ENCODE results near the gene MESP2.
"Not testable (repeated sequence)": the region's sequence is repeated elsewhere in the genome, so short reads cannot be mapped to it uniquely, and the experiment has no call there.

MESP2 gene

DNA sequence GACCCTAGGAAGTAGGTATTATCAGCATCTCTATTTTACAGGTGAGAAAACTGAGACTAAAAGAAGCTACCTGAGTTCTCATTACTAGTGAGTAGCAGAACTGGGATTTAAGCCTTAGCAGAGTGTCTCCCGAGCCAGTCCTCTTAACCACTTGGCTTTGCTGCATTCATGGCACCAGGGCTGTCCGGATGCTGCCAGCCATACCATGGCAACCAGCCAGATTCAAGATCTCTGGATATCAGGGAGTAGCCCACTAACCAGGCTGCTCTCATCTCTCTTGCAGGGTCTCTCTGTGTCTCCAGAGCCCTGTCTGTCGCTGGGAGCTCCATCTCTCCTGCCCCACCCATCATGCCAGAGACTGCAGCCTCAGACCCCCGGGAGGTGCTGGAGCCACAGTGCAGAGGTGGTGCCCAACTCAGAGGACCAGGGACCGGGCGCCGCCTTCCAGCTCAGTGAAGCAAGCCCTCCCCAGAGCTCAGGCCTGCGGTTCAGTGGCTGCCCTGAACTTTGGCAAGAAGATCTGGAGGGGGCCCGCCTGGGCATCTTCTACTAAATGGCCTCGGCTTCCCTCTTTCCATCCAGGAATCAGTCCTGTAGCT is 1.7 kb downstream of the MESP2 start:
- in situ Hi-C loops (cut with HindIII; ENCODE audit: low sequenced_read_pairs), result no loop called here

DNA sequence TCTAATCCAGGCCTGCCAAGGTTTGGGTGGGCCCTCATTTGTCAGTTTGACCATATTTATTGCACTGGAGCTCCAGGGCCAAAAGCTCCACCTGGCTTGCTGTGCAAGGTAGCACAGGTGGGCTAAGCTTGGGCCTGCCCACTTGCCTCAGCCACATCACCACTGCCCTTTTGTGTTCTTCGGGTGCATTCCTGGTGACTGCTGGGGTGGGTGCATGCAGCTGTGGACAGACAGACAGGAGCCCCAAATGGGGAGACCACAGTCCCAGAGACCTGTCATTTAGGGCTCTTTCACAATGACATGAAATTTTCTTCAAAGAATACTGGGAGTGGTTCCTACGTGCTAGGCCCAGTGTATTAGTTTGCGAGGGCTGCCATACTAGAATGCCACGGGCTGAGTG is 2.7 kb downstream of the MESP2 start:
- in situ Hi-C loops (cut with HindIII; ENCODE audit: low sequenced_read_pairs), result no loop called here

DNA sequence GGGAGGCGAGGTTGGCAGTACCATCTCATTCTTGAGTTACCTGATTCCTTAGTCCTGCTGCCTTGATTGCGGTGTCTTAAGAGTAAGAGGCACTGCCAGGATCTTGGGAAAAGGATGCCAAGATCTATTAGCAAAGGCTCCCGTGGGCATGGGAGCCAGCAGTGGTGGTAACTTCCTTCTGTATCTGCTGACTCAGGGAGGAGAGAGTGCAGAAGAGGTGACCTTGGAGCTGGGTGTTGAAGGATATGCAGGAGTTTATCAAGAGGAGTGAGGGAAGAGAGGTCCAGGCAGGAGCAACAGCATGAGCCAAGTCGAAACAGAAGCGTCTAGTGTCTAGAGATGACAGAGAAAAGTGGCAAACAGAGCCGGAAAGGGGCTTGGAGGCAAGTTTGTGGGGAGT is 4.5 kb downstream of the MESP2 start:
- in situ Hi-C loops (cut with HindIII; ENCODE audit: low sequenced_read_pairs), result no loop called here

DNA sequence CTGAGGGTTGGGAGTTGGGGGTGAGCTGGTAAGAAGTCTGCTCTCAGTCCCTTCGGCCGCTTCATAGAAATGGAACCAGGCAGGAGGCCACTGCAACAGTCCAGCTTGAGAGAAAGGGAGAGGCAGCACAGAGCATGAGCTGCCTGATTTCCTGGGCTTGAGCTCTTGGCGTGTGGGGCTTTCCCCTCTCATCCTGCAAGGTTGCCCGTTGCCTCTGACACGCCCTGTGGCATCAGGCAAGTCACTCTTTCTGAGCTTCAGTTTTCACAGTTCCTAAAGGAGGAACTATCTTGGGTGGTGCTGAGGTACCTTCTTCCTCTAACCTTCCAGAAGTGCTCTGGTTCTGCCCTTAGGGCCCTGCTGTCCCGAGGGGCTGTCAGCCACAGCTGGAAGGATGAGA is 4.9 kb downstream of the MESP2 start:
- in situ Hi-C loops (cut with HindIII; ENCODE audit: low sequenced_read_pairs), result no loop called here

DNA sequence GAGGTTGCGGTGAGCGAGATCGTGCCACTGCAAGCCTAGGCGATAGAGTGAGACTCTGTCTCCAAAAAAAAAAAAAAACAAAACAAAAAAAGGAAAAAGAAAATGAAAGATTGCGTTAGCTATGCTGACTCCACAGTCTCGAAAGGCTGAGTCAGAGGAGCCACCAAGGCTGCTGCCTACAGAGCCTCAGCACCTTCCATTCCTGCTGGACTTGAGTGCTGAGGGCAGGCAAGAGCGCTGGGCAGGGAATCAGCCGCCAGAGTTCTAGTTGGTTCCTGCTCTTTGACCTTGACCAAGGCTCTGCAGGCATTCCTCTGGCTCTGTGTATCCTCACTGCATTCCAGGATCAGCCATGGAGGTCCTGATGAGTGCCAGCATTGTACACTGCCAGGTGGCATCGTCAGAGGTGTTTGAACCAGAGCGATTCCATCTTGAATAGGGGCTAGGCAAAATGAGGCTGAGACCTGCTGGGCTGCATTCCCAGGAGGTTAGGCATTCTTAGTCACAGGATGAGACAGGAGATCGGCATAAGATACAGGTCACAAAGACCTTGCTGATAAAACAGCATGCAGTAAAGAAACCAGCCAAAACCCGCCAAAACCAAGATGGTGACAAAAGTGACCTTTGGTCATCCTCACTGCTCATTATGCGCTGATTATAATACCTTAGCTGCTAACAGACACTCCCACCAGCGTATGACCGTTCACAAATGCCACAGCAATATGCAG is 5.9 kb downstream of the MESP2 start:
- in situ Hi-C loops (cut with HindIII; ENCODE audit: low sequenced_read_pairs), result no loop called here

DNA sequence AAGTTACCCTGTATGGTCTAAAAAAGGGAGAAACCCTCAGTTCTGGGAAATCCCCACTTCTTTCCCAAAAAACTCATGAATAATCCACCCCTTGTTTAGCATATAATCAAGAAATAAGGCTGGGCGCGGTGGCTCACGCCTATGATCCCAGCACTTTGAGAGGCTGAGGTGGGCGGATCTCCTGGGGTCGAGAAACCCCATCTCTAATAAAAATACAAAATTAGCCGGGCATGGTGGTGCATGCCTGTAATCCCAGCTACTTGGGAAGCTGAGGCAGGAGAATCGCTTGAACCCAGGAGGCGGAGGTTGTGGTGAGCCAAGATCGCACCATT is 6.5 kb downstream of the MESP2 start:
- in situ Hi-C loops (cut with HindIII; ENCODE audit: low sequenced_read_pairs), result not testable (repeated sequence)

DNA sequence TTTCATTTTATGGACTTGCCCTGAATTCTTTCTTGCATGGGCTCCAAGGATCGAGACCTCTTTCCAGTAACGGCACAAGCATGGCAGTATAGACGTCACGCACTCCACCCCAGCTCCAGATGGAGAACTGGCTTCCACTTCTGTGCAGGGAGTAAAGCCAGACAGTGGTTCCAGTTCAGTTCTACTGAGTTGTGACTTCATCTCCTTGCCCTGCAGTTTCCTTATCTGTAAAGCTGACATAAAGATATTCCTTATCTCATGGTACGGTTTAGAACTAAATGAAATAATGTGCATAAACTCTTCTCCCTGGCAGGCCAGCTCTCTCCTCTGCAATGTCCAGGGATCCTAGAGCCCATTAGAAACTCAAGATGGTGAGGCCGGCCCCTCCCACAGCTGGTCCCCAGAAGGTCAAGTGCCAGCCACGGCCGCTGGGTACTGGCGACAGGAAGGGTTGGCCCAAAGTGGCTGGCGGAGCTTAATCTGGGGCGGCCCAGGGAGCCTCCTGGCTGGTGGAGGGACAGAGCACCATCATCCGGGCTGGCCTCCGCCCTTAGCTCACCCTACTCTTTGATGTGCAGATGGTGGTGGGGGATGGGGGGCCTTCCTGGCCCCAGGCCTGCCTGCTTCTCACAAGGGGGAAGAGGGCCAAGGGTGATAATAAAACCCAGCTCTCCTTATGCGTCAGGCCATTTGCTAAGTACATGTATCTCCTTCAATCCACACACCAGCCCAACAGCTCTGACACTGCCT is 7.2 kb downstream of the MESP2 start:
- in situ Hi-C loops (cut with HindIII; ENCODE audit: low sequenced_read_pairs), result no loop called here

DNA sequence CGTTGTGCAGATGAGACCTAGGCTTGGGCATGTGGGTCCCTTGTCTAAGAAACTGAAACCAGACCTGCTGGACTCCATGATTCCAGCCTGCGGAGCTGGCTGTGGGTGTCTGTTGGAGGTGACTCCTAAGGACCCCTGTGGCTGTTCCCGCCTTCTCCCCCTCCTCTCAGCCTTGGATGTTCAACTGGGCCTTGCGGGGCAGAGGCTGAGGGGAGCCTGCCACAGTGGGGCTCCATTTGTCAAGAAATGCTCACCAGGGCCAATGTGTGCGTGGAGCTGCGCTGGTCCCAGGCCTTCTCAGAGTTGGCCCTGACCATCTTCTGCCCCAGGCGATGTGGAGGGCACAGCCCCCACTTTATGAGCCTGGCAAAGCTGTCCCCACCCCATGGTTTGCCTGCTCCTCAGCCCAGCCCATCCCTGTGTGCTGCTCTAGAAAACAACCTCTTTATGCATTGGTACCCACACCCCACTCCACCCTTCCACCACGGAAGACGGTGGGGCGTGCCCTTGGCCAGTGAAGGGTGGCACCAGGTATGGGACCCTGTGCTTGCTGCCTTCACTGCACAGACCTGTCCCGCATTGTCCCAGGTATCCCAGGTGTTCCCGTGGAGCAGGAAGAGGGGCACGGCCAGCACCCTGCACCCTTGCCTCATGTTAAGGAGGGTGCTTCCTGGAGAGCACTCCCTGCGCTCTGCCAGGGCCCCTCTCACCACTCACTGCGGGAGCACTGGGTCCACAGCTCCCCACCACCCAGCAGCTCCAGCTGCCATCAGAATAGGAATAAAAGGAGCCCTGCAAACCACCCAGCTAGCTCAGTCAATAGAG is 7.9 kb downstream of the MESP2 start:
- in situ Hi-C loops (cut with HindIII; ENCODE audit: low sequenced_read_pairs), result no loop called here

DNA sequence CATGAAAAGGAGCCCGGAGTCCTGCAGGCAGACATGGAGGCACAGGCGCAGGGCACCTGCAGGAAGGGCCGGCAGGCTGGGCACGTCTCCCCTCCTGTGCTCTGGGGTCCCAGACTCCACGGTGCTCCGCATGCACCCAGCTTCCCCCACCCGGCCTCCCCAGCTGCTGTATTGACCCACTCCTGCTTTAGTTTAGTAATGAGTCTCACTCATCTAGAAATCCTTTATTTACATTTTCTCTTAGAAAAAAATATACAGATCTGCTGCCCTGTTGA is 8.5 kb downstream of the MESP2 start:
- in situ Hi-C loops (cut with HindIII; ENCODE audit: low sequenced_read_pairs), result no loop called here

DNA sequence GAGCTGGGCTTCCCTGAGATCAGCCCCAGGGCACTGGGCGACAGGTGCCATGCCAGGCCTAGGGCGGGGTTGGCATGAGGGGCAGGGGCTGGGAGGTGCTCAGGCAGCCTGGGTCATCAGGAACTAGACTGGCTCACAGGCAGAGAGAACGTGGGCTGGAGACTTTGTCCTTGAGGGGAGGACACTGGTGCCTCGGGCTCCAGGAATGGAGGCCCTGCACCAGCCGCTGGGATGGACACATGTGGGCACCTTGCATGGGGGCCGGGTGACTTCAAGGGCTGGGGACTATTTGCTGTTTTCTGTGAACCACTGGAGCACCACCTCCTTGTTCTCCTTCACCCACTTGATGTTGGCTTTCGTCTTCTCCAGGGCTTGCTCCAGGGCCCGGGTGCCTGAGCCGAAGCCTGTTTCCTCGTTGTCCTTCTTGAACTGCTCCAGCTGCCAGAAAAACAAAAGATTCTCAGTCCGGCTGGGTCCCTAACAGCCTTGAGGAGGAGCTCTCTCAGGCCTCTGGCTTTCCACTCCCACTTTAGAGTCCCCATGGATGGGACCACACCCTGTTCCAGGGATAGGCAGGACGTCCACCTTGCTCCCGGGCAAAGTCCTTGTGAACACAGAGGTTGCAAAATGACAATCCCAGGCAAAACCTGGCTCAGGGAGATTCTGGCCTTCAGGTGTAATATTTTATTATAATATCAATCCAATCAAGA is 9.1 kb downstream of the MESP2 start:
- in situ Hi-C loops (cut with HindIII; ENCODE audit: low sequenced_read_pairs), result no loop called here

DNA sequence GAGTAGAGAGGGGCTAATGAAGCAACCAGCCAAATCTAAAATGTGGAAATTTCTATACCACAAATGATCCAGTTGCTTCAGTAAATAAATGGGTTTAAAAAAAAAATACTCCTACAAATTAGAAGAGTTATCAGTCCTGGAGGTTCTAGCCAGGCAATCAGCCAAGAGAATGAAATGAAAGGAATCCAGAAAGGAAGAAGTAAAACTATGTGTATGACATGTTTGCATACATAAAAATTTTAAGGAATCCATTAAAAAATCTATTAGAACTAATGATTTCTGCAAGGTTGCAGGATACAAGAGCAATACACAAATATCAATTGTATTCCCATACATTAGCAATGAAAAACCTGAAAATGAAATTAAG is 9.6 kb downstream of the MESP2 start:
- in situ Hi-C loops (cut with HindIII; ENCODE audit: low sequenced_read_pairs), result no loop called here

DNA sequence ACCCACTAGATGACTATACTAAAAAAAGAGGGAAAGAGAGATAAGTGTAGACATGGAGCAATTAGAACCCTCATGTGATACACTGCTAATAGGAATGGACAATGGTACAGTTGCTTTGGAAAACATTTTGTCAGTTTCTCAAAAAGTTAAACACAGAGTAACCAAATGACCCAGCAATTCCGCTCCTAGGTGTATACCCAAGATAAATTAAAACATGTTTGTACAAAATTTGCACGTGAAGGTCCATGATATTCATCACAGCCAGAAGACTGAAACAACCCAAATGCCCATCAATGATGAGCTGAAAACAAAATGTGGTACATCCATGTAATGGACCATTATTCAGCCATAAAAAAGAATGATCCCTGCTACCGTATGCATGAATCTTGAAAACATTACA is 11.8 kb downstream of the MESP2 start:
- in situ Hi-C loops (cut with HindIII; ENCODE audit: low sequenced_read_pairs), result no loop called here

DNA sequence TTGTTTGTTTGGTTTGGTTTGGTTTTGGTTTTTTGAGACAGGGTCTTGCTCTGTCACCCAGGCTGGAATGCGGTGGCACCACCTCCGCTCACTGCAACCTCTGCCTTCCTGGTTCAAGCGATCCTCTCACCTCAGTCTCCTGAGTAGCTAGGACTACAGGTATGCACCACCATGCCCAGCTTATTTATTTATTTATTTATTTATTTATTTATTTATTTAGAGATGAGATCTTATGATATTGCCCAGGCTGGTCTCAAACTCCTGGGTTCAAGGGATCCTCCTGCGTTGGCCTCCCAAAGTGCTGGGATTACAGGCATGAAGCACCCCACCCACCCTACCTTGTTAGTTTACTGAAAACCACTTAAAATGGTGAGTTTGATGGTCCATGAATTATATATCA is 12.5 kb downstream of the MESP2 start:
- in situ Hi-C loops (cut with HindIII; ENCODE audit: low sequenced_read_pairs), result not testable (repeated sequence)

DNA sequence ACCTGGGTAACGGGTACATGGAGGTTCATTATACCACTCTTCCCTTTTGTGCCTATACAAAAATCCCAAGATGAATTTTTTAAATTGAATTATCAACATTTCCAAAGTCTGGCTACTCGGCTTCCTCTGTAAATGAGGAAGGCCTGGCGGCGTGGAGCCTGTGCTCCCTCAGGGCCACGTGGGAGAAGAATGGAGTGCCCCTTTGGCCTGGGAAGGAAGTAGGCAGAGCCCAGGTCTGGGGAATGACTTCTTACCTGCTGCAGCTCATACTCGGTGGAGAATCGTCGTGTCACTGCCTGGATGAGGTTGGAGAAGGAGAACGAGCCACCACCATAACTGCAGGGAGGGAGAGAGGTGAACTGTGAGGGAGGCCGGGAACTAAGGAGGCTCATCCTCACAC is 14.1 kb downstream of the MESP2 start:
- in situ Hi-C loops (cut with HindIII; ENCODE audit: low sequenced_read_pairs), result no loop called here

DNA sequence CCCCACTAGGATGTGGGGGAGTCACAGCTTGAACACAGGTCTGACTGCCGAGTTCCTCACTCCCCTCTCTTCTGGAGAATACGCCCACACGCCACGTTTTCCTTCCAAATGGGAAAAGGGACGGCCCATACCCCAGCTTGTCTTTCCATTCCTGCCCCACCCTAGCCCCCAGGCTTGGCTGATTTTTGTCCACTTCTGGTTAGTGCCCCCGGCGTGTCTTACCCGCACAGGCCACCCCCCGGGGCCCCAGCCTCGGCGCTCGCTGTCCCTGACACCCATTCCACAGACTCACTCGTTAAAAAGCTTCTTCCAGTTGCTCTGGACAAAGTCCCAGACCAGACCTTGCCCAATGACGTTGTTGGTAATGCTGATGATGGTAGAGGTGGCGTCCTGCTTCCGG is 14.5 kb downstream of the MESP2 start:
- in situ Hi-C loops (cut with HindIII; ENCODE audit: low sequenced_read_pairs), result no loop called here

DNA sequence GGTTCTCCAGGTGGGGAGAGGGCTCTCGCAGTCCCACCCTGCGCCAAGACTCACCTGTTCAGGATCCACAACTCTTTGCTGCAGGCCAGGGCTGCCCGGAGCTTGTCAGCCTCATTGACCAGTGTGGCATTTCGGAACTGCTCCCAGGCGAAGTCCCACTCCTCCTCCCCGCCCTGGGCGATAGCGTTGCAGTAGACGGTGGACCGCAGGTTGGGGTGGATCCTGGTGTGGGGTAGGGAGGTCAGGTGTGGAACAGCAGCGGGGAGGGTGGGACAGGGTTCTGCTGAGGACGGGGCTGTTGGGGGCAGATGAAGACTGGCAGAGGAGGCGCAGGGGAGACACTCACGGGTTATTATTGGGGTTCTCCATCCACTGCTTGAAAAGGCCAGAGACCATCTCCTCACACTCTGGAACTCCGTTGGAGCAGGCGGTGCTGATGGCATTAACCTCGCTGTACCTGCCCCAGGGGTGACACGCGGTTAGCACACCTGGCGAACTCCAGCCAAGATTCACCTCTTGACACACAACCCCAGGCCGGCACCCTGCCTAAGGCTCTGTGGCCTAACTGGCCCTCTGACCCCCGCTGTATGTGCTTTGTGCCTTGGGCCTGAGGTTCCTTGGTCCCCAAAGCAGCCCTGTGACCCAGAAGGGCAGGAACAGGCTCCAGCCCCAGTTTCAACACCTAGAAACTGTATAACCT is 16.1 kb downstream of the MESP2 start:
- in situ Hi-C loops (cut with HindIII; ENCODE audit: low sequenced_read_pairs), result no loop called here

DNA sequence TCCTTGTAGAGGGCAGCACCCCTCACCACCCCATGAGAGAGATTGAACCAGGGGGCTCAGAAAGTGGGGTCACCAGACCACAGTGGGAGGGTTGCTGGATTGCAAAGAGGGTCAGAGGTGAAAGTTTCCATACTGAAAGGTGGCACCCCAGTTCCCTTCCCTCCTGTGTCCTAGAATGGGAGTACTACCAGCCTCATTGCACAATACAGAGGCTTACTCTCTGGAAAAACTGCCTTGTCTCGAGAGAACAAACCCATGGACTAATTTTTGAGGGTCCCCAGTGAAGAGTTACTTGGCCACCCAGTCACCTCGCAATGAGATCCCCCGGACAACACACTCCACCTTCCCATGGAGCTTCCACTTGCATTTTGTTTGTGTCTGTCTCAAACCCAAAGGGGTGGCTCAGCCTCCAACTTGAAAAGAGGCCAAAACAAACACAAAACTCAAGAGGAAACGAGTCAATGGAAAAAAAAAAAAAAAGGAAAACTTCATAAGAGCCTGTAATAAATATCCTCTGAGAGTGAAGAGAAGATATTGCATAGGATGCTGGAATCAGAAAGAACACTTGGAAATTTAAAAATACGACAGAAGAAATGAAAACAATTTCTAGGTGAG is 18.6 kb downstream of the MESP2 start:
- in situ Hi-C loops (cut with HindIII; ENCODE audit: low sequenced_read_pairs), result no loop called here

DNA sequence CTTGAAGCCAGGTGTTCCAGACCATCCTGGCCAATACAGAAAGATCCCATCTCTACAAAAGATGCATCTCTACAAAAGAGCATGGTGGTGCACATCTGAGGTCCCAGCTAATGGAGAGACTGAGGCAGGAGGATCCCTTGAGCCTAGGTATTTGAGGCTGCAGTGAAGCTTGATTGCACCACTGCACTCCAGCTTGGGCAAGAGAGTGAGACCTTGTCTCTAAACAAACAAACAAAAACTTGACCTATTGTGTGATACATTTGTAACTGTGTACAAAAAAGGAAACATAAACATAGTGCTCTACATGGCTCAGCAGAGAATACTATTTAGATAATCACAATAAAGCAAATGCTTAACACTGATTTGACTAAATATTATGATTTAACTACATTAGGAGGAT is 19.9 kb downstream of the MESP2 start:
- in situ Hi-C loops (cut with HindIII; ENCODE audit: low sequenced_read_pairs), result no loop called here

DNA sequence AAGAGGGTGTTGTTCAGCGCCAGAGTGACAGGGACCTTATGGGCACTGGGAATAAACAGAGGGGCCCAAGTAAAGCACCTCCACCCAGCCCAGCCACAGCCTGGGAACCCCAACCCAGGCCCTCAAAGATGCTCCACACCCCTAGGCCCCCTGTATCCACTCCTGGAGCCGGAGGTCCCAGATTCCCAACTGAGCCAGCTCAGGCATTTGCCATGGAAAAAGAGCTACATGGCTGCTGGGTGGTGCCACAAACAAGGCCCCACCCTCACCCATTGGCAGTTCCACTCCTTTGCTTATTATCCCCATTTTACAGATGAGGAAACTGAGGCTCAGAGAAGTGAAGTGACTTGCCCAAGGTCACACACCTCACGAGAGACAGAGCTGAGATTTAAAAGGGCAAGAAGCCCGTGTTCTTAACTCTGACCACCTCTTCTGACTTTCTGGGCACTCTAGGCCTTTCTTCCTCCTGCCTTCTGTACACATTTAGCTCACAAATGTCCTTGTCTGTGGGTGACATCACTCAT is 21.6 kb downstream of the MESP2 start:
- in situ Hi-C loops (cut with HindIII; ENCODE audit: low sequenced_read_pairs), result no loop called here
